Right lobe of liver (tissue), 6 donors: ENCODE data around the gene CFH. TPM values are rescaled to one million over a fixed set of nuclear protein-coding genes. Genes with fewer than 3 reads are reported as not detected.
A peak's percentile ranks its signal among the peaks of the same experiment; 100 is the strongest.

Source experiments
- ATAC-seq, 4 donors: fragments of 200-7000 bp; cut with Tn5 transposase; one replicate each; pipeline ENCODE4 v1.9.1; 2020; ENCODE audit warnings: mild to moderate bottlenecking in 4 of 4, moderate library complexity in 4 of 4
- DNase-seq, 3 donors: peaks; one replicate each; pipeline ENCODE4 v3.0.0-alpha.2; 2020
- H3K27ac ChIP-seq, 3 donors: fragments of 200-600 bp; one replicate each; pipeline ENCODE4 v1.8.0; 2022
- H3K27me3 ChIP-seq, 2 donors: fragments of 200-600 bp; one replicate each; pipeline ENCODE4 v1.8.0; 2022
- H3K36me3 ChIP-seq, 4 donors: fragments of 200-600 bp; sonication (generic) in 1 of 4; one replicate each; pipeline versions ENCODE4 v1.5.1 to v1.8.0; 2017 to 2022; ENCODE audit warnings: control low read depth in 1 of 4
- H3K4me1 ChIP-seq, 4 donors: fragments of 200-600 bp; sonication (generic) in 1 of 4; one replicate each; pipeline versions ENCODE4 v1.5.1 to v1.8.0; 2017 to 2022; ENCODE audit warnings: control low read depth in 1 of 4
- H3K4me3 ChIP-seq, 3 donors: fragments of 200-600 bp; one replicate each; pipeline ENCODE4 v1.8.0; 2022
- H3K9me3 ChIP-seq, 4 donors: fragments of 200-600 bp; sonication (generic) in 1 of 4; one replicate each; pipeline versions ENCODE4 v1.5.1 to v1.8.0; 2017 to 2022; ENCODE audit warnings: control low read depth in 1 of 4
- POLR2A ChIP-seq: fragments of 450-650 bp; IDR thresholded peaks from one replicate; pipeline ENCODE4 v1.6.1; 2017; ENCODE audit warnings: antibody characterized with exemption, mild to moderate bottlenecking
- WGBS: methylation state at CpG from one replicate; pipeline ENCODE4 v1.1.6; 2018; ENCODE audit warnings: low coverage, low lambda C conversion rate; ENCODE audit not compliant: insufficient coverage; ENCODE audit errors: missing lambda C conversion rate; 5-methylcytosine and 5-hydroxymethylcytosine counted together
- intact Hi-C, 2 donors: fragments of 100-400 bp; cut with DNase I; formaldehyde crosslinking; loops; one replicate each; pipeline versions ENCODE4 v1.11.2 to v1.14.1; 2022
- total RNA-seq, 6 experiments: library from RNA; depleted of rRNA in 2 of 6; stranded (reverse); fragments of >200 nt in 2 of 6; fragmentation: NEBNext Ultra II Directional in 3 of 6; extraction: Animal tissue kit (Norgen Biotek cat#: 25700) in 3 of 6; gene quantifications; one replicate each; pipeline versions ENCODE4 v1.1.0 to v1.2.4, GENCODE V29; 2016 to 2023
- TF ChIP-seq, protein P1 (sequence below), 4 donors: fragments of 200-600 bp in 3 of 4; fragments of 450-650 bp in 1 of 4; IDR thresholded peaks; one replicate each; pipeline versions ENCODE4 v1.5.1 to v1.8.0; 2016 to 2022; ENCODE audit warnings: antibody characterized with exemption in 4 of 4, mild to moderate bottlenecking in 2 of 4
- donor health status: DM: no; HTN: yes; CAD: no.
- donor health status: DM: no; HTN: no; CAD: no.
- donor health status: DM: no; HTN: no; CAD: no.
- donor health status: DM: no; HTN: yes; CAD: no.
- donor health status: DM: no; HTN: yes; CAD: no.

CFH gene
- total RNA-seq, 6 experiments from 2014 or later, result 663 to 1,371 (median 1,032) TPM

DNA sequence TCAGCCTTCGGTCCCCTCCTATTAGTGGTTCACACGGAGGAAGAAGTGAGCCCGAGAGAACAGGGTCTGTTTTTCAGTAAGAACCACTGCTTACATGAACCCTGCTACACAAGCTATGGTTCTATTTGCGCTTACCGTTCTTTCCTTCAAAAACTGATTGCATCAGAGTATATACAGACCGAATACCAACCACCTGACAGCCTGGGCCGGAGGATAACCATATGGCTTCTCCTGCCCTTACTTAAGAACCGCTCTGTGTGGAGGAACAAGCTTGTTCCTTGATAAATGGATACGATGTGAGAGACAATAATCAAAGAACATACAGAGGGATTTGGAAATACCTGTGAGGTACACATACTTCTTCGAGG is 42.5 kb upstream of the CFH start:
- Histone ChIP-seq H3K27ac (peak overlapping the region; percentile 66 to 85 (median 75)), H3K4me1 (peaks cover 0 to 31% (median under 1%) of the 10 kb centered on the region in 4 donors), H3K36me3 (no peaks in the 10 kb centered on the region), H3K4me3 (peak overlapping the region; percentile 55 to 71 (median 57)), H3K27me3 (no peaks in the 10 kb centered on the region), H3K9me3 (no peaks in the 10 kb centered on the region)
- ATAC-seq, result peak in 3 of 4 donors; percentile 29 to 46 (median 39)
- no peak for TF ChIP-seq POLR2A
- TF ChIP-seq, protein P1, sequence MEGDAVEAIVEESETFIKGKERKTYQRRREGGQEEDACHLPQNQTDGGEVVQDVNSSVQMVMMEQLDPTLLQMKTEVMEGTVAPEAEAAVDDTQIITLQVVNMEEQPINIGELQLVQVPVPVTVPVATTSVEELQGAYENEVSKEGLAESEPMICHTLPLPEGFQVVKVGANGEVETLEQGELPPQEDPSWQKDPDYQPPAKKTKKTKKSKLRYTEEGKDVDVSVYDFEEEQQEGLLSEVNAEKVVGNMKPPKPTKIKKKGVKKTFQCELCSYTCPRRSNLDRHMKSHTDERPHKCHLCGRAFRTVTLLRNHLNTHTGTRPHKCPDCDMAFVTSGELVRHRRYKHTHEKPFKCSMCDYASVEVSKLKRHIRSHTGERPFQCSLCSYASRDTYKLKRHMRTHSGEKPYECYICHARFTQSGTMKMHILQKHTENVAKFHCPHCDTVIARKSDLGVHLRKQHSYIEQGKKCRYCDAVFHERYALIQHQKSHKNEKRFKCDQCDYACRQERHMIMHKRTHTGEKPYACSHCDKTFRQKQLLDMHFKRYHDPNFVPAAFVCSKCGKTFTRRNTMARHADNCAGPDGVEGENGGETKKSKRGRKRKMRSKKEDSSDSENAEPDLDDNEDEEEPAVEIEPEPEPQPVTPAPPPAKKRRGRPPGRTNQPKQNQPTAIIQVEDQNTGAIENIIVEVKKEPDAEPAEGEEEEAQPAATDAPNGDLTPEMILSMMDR (IDR thresholded peaks at IDR 0.05), result no peak
- 21% methylated on average over 9 of the region's 10 CpGs for WGBS
- DNase-seq, result no peak
- intact Hi-C loops, result no loop called here

DNA sequence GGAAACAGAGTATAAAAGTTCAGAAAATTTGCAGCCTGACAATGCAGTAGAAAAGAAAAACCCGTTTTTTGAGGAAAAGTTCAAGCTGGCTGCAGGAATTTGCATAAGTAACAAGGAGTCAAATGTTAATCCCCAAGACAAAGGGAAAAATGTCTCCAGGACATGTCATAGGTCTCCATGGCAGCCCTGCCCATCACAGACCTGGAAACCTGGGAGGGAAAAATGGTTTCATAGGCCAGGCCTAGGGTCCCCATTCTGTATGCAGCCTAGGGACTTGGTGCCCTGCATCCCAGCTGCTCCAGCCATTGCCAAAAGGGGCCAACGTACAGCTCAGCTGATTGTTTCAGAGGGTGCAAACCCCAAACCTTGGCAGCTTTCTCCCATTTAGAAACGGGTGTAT is 40.0 kb upstream of the CFH start:
- no peak overlapping the region for H3K27ac ChIP-seq
- DNase-seq (no peak), ATAC-seq (no peak)
- no peak overlapping the region for H3K4me3 ChIP-seq
- WGBS, result 87% methylated on average over 3 of the region's 3 CpGs
- H3K27me3 ChIP-seq, result no peaks in the 10 kb centered on the region
- no peak for TF ChIP-seq POLR2A
- TF ChIP-seq, protein P1 (IDR thresholded peaks at IDR 0.05), result no peak
- intact Hi-C loops, result no loop called here
- peaks cover 0 to 14% (median 0%) of the 10 kb centered on the region in 4 donors for H3K4me1 ChIP-seq
- no peaks in the 10 kb centered on the region for H3K36me3 ChIP-seq
- no peaks in the 10 kb centered on the region for H3K9me3 ChIP-seq

DNA sequence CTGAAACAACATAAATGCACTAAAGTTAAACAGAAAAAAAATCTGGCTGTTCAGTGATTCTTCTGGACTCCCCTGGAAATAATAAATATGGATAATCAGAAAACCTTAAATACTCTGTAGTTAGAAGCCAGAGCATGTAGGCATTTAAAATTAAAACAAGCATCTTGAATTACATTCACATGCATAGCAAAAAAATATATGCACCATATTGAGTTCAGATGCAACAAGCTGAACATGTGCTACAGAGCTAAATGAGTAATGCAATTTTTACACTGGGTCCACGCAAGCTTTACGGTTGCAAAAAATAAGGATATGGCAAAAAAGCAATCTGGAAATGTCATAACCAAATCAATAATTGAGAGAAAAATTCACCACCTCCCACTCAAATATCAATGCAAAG is 32.1 kb upstream of the CFH start:
- TF ChIP-seq POLR2A, result no peak
- TF ChIP-seq, protein P1 (IDR thresholded peaks at IDR 0.05), result no peak
- intact Hi-C loops, result no loop called here
- H3K9me3 ChIP-seq, result no peaks in the 10 kb centered on the region
- ATAC-seq, result no peak
- 81% methylated on average over 2 of the region's 2 CpGs for WGBS
- H3K27me3 ChIP-seq, result no peaks in the 10 kb centered on the region
- no peaks in the 10 kb centered on the region for H3K36me3 ChIP-seq
- DNase-seq, result no peak
- no peak overlapping the region for H3K27ac ChIP-seq
- no peaks in the 10 kb centered on the region for H3K4me1 ChIP-seq
- H3K4me3 ChIP-seq, result no peak overlapping the region

DNA sequence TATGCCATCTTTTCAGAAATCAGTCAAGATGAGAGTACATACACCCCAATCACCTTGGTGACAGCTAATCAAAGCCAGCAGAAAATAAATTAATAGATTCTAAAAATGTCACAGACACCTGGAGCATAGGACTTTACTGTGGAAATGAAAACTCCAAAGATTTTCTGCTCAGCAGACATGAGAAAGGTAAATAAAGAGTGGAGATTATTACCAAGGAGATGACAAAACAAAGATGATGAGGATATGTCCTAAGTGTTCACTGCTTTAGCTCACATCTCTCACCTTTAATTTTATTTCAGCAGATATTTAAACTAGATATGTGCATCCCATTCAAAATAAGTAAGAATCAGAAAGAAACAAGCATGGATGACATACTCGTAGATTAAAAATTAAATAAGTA is 28.8 kb upstream of the CFH start:
- H3K4me3 ChIP-seq, result no peak overlapping the region
- no peaks in the 10 kb centered on the region for H3K9me3 ChIP-seq
- WGBS, result 80% methylated on average over 1 of the region's 1 CpG
- no peak overlapping the region for H3K27ac ChIP-seq
- DNase-seq (no peak), ATAC-seq (no peak)
- no peaks in the 10 kb centered on the region for H3K4me1 ChIP-seq
- H3K27me3 ChIP-seq, result no peaks in the 10 kb centered on the region
- TF ChIP-seq, protein P1 (IDR thresholded peaks at IDR 0.05), result no peak
- TF ChIP-seq POLR2A, result no peak
- intact Hi-C loops, result no loop called here
- no peaks in the 10 kb centered on the region for H3K36me3 ChIP-seq

DNA sequence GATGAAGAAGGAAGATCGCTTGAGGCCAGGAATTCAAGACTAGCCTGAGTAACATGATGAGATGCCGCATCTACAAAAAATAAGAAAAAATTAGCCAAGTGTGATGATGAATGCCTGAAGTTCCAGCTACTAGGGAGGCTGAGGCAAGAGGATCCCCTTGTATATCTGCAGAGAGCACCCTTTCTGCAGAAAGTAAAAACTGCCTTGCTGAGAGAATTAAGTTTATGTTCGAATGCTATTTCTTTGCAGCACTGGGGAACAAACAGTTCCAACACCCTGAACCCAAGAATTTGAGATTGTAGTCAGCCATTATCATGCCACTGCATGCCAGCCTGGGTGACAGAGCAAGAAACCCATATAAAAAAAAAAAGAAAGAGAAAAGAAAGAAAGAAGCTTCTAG is 23.0 kb upstream of the CFH start:
- no peaks in the 10 kb centered on the region for H3K9me3 ChIP-seq
- 93% methylated on average over 3 of the region's 3 CpGs for WGBS
- H3K27ac ChIP-seq, result no peak overlapping the region
- H3K4me1 ChIP-seq, result no peaks in the 10 kb centered on the region
- intact Hi-C loops, result no loop called here
- no peak for ATAC-seq
- H3K36me3 ChIP-seq, result no peaks in the 10 kb centered on the region
- DNase-seq, result no peak
- H3K4me3 ChIP-seq, result no peak overlapping the region
- H3K27me3 ChIP-seq, result no peaks in the 10 kb centered on the region
- TF ChIP-seq, protein P1 (IDR thresholded peaks at IDR 0.05), result no peak
